Measurements from ENCODE around the gene MYRIP.
"Not testable (repeated sequence)": the region's sequence is repeated elsewhere in the genome, so short reads cannot be mapped to it uniquely, and the experiment has no call there.

Gene MYRIP

DNA sequence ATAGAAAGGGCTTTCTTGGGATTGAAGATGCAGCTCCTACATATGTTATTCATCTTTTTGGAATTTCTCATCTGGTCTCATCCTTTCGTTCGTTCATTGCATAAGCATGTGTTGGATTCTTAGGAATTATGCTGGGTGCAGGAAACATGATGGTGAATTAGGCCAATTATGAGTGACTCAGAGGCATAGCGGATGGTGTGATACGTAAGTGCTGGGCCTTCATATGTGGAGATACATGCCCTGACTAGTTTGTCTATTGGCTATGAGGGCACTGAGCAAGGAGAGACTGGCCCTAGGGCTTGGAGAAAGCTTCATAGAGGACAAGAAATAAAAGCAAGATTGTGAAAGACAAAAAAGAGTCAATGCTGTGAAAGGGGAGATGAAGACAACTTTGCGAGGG lies 235.1 kb downstream of the MYRIP start:
- no peak for DNase-seq

DNA sequence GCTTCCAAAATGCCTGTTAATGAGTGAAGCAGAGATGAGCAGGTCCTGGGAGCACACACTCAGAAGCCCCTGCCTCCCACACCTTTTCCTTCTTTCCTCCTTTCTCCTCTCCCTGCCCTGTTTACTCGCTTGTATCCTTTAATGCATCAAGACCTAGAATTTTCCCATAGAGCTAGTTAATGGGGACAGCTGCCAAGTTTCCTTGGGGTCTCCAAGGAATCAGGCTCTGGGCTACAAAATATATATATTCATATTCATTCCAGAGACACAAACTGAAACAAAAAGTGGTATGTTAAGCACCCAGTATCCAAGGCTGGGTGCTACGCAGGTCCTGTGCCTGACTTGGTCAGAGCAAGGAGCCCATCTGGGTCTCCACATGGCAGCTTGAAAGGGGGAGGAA lies 235.6 kb downstream of the MYRIP start:
- no peak for DNase-seq

DNA sequence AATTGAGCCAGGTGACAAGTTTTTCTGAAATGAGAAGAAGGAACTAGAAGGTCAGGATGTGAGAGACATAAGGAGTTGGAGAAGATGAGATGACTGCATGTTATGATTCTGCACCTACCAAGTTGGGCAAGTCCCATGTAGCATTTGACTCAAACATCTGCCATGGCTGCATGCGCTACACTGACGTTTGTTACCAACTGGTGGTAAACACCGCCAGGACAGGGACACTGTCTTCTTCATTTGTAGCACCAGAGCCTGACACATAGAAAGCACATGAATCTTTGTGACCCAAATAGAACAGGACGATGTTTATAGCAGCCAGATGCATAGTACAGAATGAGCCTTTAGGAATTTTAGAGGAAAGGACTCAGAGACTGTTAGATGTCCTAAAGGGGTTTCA lies 236.7 kb downstream of the MYRIP start:
- no peak for DNase-seq

DNA sequence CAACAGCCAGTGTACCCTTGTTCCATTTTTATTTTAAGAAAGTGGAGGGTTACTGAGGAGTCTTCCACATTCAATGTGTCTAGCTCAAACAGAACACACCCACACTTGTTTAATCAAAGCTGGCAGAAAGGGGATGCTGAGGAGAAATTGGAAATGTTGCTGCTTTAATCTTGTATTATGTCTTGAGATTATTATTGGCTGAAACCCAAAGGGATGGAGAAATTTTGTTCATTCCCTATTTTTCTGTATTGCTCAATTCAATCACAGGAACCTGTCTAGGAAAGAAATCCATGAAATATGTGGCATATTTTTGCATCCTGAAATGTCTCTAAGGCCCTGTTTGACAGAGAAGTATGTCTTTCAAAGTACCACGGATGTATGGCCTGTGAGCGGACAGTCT lies 238.0 kb downstream of the MYRIP start:
- DNase-seq: no peak

DNA sequence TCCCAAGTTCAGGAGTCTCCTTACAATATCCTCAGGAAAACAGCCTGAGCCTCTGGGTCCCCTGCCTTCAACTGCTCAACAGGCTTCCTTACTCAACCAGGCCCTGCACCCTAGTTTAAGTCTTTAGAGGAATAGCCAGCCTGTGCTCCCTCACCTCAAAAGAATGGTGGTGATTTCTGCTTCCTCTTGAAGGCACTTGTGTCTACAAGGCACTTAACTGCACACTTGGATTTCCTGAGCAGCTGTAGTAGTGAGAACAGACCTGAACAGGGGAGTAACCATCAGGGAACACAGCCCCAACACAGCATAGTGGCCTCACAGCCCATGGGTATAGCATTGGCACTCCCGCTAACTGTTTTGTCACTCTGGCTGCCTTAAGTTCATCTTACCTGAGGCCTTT lies 244.3 kb downstream of the MYRIP start:
- no peak for DNase-seq

DNA sequence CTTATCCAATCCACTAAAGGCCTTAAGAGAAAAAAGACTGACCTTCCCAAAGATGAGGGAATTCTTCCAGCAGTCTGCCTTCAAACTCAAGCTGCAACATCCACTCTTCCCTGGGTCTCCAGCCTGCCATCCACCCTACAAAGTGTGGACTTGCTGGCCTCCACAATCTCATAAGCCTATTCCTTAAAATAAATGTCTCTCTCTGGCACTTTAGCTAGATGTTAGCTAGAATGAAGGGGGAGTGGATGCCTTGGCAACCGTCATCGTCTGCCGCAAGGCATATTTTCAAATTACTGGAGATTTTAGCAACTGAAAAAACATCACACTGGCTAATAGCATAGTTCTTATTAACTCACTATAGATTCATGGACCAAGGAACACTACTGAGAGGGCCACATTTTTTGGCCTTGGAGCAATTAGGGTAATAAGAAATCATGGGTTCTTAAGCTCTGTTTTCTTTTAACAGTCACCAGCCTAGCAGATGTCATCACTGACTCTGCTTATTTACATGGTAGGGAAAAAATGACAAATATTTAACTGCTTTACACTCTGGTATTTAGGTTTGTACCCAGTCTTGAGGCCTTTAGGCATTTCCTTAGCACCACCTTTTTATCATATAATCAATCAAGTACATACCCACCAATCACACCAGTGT lies 245.3 kb downstream of the MYRIP start:
- no peak for DNase-seq

DNA sequence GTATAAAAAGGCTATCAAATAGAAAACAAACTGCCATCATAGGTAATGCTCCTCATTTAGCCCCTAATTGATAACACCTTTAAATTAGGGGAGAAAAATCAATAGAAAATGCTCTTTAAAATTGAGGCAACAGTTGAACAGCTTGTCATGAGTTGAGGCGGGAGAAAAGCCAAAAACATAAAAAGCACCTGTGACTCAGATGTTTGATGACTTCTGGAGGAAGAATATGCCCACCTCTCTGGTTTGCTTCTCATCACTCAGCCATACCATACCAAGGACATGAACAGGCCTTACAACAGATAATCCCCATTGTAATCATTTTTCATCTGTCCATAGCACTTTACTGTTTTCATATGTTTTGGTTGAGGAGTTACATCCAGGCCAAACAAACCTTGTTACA lies 246.0 kb downstream of the MYRIP start:
- no peak for DNase-seq

DNA sequence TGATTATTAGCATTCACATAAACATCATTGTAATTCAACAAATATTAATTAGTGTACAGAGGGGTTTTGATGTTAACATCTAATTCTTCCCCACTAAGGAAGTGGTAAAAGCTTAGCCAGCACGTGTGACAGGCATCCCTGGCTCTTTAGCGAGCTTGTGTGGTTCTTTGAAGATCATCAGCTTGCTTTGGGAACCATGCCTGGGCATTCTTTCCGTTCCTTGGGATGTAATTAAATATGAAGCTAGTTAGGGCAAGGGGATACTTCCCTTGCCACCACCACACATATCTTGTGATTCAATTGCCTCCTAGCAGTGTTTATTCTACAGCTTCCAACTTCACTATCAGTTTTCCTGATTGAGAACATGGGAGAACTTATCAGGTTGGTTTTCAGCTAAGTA lies 246.5 kb downstream of the MYRIP start:
- no peak for DNase-seq

DNA sequence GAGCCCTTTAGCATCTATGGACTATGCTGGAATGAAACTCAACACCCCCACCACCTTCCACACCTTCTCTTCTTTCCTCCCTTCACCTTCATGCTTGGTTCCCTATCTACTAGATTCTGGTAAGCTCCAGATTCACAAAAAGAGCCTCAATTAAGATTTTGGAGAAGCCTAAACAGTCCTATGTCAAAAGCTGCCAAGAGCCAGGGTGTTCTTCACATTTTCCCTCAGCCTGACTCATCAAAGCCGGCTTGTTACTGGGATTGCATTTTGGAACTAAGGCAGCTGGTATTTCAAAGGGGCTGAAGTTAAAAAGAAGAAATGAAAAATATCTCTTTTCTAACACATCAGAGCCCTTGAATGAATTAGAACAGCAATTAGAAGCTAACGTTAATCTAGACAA lies 247.7 kb downstream of the MYRIP start:
- DNase-seq: no peak

DNA sequence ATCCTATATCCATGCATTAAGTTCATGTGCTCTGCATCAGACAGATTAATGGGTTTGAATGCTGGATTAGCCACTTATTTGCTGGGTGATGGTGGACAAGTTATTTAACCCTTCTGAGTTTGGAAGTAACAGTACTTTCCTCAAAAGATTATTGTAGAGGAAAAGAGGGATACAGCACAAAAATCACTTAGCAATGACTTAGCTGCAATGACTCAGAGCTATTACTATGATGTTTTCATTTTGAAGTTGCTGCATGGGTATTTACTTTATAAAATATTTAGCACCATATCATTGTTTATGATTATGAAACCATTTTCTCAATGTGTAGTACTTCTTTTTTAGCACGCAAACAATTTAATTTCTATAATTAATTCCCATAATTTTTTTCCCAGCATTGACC lies 248.4 kb downstream of the MYRIP start:
- DNase-seq: no peak

DNA sequence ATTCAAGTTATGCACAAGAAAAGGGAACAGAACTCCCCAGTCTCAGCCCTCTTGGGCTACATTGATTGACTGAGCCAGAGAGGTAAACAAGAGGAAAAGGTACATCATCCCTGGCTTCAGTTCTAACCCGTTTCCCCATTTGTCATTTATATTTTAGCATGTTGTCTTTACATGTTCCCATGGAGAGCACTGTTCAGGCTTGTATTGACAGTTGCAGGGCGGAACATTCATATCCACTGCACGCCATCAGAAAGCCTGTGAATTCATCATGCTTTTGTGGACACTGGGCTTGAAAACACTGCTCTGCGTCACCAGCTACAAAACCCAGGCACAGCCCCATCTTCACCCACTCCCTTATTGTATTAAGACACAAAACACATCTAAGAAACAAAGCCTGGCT lies 259.2 kb downstream of the MYRIP start:
- DNase-seq: no peak

DNA sequence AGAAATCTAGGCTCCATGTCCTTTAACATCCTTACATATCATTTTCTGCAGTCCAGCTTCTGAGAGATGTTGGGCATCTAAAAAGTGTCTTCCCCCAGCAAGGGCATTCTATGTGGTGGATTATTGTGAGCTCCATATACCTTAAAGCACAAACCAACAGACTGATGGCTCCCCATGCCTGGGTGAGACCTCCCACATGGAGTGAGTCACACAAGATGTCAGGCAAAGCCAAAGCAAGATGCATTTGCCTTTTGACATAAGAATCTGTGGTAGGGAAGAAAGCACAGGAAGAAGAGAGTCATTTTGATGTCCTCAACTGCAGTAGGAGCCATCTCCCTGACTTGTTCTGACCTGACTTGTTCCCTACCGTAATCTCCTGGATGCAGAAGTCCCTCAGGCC lies 261.4 kb downstream of the MYRIP start:
- DNase-seq: no peak

DNA sequence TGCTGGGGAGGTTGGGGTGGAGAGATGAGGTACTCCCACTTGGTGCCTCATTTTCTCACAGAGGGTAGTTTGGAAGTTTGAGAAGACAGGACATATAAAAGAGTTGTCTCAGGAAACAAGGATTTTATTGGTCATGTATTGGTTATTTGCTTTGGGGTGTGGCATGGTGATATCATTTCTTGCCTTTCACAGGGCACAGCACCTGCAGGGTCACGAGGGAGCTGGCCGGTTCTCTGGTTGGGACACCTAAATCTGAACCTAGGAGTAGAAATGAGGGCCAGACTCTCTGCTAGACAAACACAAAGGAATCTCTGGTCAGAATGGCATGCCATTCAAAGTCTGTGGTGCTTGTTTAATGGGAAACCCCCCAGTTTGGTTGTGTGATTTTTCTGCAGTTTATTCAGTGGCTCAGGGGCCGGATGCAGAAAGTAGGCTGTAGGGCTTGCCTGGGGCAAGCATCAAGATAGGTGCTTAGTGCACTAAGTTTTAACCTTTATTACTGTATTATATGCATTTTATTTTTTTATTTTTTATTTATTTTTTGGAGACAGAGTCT lies 262.4 kb downstream of the MYRIP start:
- no peak for DNase-seq

DNA sequence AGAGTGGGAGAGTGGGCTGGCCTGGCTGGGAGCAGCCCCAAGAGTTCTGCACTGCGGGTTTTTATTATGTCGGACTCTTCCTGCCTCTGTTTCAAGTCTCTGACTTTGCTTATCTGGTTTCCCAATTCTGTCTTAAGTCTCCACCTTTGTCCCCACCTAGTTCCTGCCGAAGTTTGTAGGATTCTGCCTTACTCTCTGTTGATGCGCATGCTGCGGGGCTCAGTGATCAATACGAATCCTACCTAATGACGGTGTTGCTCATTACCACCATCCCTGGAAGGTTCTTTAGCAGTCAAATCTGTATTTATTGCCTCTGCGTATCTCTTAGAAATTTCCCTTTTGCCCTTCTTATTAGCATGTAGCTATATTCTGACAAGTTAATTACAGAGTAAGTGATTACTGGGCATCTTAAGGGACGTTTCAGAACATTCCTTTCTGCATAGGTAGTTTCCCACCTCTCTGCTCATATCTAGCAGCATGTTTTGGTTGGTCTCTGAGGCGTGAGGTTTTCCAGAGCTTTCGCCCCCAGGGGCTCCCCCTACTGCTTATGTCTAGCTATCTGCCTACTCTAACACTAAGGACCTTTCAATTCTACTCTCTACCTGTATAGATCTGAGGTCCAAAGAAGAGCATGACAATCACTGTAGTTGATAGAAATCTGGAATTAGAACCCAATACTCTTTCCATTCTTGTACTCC lies 264.1 kb downstream of the MYRIP start:
- no peak for DNase-seq

DNA sequence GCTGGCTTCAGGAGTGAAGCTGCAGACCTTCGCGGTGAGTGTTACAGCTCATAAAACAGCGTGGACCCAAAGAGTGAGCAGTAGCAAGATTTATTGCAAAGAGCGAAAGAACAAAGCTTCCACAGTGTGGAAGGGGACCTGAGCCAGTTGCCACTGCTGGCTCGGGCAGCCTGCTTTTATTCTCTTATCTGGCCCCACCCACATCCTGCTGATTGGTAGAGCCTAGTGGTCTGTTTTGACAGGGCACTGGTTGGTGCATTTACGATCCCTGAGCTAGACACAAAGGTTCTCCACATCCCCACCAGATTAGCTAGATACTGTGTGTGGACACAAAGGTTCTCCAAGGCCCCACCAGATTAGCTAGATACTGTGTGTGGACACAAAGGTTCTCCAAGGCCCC lies 267.7 kb downstream of the MYRIP start:
- DNase-seq: not testable (repeated sequence)

DNA sequence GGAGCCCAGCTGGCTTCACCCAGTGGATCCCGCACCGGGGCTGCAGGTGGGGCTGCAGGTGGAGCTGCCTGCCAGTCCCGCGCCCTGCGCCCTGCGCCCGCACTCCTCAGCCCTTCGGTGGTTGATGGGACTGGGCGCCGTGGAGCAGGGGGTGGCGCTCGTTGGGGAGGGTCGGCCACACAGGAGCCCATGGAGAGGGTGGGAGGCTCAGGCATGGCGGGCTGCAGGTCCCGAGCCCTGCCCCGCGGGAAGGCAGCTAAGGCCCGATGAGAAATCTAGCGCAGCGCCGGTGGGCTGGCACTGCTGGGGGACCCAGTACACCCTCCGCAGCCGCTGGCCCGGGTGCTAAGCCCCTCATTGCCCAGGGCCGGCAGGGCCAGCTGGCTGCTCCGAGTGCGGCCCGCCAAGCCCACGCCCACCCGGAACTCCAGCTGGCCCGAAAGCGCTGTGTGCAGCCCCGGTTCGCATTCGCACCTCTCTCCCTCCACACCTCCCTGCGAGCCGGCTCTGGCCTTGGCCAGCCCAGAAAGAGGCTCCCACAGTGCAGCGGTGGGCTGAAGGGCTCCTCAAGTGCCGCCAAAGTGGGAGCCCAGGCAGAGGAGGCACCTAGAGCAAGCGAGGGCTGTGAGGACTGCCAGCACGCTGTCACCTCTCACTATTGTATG lies 268.6 kb downstream of the MYRIP start:
- not testable (repeated sequence) for DNase-seq

DNA sequence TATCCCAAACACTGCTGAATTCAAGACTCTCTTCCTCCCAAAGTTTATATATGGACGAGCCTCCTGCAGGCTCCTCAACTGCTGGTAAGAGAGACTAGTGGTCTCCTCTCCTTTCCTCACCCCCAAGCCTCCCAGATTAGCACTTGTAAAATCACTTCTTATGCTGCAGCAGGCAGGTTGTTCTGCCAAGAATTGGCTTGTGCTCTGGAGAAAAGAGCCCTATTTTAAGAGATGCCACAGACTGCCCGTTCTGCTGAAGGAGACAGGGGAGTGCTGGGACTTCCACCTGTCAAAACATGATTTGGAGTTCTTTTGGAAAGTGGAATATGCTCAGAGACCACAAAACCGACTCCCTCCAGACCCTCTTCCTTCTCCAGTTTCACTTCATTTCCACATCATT lies 269.2 kb downstream of the MYRIP start:
- no peak for DNase-seq

DNA sequence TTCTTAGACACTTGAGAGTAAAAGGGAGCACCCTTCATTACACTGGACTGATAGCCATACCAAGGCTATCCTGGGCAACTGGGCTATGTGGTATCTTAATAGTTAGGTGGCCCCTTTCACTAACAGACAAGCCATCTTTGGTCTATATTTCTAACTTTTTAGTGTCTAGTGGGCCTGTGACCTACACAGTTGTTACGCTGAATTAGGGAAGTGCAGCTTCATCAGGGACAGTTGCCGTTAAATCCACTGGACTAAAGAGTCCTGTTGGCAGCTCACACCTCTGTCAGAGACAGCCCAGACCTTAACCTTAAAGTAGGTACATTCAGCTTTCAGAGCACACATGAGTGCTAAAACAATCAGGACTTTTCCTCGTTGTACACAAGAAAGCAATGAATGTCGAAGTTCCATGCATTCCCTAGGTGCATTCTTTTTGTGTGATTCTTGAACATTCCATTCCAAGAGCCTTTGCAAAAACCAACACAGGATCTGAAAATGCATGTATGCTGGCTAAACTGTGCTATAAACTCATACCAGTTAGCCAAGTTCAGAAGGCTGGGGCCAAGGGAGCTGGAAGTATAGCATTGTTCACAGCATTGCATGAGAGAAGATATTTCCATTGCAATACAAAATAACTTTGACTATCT lies 269.9 kb downstream of the MYRIP start:
- no peak for DNase-seq

DNA sequence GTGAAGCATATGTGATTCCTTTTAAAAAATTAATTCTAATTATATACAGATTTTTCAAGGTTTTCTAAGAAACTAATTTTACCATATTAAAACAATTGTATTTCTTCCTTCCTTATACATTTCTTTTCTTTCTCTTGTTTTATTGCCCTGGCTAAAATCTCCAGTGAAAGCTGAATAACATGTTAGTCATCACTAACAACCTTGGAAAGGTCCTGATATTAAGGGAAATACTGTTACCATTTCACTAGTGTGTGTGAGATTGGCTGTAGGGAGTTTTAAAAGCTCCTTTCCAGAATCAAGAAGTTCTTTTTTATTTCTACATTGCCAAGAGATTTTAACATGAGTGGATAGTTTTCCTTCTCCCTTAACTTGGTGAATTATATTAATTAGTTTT lies 270.4 kb downstream of the MYRIP start:
- DNase-seq: no peak

DNA sequence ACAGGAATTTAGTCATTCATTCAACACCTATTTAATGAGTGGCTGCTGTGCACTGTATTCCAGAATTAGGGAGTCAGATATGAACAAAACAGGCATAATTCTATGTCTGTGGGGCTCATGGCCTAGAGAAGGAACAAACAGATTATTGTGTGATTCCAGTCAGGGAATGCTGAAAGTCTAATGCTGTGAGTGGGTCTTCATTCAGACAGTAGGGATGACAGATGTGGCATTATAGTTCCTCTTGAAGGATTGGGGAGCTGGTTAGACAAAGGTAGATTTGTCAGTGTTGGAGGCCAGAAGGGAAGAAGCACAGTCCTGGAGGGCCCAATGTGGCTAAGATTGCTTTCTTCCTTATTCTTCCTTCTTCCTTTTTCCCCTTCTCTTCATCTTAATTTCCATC lies 273.7 kb downstream of the MYRIP start:
- no peak for DNase-seq

DNA sequence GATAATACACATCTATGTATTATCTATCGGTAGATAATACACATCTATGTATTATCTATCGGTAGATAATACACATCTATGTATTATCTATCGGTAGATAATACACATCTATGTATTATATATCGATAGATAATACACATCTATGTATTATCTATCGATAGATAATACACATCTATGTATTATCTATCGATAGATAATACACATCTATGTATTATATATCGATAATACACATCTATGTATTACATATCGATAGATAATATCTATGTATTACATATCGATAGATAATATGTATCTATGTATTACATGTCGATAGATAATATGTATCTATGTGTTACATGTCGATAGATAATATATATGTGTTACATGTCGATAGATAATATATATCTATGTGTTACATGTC lies 275.0 kb downstream of the MYRIP start:
- not testable (repeated sequence) for DNase-seq

DNA sequence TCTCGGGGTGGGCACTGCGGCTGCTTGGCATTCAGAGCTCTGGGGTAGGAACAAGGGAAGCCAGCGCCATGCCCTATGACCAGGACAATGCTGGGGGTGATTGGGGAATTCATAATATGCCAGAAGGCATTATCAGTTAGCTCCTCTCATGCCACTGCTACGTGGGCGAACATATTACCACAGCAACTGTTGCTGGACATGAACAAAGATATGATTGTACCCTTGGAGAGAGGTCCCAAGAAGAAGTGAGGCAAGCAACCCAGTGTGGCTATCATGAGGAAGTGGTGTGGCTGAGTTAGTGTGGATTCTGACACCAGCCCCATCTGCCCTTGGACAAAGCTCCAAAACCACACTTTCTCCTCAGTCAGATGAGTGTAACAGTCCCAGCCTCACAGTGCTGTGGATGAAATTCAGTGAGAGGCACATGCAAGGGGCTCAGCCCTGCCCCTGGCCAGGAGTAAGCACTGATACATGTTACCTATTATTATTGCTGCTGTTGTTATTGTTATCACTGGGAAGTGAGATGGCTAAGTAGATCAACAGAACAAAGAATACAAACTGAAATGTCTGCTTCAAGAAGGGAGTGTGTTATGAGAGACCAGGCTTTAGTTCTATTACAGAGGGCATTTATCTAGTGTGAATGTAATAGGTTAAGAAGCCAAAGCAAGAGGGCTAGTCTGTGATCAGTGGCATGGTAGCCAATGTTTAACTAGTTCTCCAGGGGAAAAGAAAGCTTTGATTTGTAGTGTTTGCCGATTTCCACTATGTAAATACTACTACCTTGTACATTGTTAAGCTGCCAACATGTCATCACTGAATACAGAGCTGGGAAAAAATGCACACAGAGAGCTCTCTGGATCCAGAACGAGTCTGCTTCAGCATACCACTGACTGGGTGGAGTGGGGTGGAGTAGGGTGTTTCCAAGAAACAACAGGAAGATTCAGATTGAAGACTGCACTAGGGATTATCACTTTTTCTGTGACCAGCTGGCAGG lies 277.8 kb downstream of the MYRIP start:
- DNase-seq: no peak
